GM20000 (cell line): Measurements from ENCODE around the gene UAP1L1.

Experiments used
- DNase-seq: peaks from one replicate; pipeline ENCODE4 v3.0.0; 2012; ENCODE audit warnings: low spot score
- TF ChIP-seq, protein P1 (sequence below): IDR thresholded peaks from 2 replicates; pipeline ENCODE4 v1.5.1; 2012; ENCODE audit warnings: mild to moderate bottlenecking, control low read depth; ENCODE audit errors: extremely low read depth, missing control alignments

The UAP1L1 gene

DNA sequence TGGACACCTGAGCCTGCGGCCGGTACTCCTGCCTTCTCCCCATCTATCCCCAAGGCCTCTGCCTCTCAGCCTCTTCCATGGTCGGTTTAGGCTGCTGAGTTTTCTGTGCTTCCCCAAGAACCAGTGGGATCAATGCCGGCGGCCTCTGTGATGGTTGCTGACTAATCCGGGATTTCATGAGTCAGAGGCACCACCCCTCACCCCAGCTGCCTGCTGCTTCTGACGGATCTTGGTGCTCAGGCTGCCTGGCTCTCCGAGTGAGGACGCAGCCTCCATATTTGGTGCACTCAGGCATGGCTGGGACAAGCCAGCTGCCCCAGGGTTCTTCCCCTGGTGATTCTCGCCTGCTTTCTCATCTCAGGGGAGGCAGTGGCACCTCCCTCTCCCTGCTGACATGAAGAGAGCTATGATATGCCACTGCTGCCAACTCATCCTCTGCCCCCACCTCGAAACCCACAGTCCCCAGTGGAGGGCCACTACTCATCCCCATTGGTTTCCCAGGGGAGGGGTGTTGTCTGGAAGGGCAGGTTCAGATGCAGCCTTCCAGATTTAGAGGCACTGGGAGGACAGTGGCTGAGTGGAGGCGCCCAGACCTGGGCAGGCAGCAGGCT, 6.2 kb downstream of the UAP1L1 start:
- DNase-seq: peak; percentile 35

DNA sequence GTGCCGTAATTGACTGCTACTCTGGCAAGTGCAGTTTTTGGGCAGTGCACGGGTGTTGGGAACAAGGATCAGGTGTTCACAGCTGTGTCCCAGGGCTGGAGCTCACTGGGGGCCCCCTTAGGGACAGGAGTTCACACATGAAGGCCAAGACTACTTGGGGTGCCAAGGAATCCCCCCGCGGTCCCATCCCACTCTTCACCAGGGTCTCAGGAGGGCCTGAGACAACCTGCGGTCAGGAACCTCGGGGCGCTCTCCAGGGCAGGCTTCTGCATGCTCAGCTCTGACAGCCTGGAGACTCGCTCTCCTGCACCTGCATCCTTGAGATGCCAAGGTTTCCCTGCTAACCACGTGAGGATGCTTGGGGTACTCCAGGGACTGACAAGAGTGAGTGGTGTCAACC, 7.2 kb downstream of the UAP1L1 start:
- TF ChIP-seq, protein P1, sequence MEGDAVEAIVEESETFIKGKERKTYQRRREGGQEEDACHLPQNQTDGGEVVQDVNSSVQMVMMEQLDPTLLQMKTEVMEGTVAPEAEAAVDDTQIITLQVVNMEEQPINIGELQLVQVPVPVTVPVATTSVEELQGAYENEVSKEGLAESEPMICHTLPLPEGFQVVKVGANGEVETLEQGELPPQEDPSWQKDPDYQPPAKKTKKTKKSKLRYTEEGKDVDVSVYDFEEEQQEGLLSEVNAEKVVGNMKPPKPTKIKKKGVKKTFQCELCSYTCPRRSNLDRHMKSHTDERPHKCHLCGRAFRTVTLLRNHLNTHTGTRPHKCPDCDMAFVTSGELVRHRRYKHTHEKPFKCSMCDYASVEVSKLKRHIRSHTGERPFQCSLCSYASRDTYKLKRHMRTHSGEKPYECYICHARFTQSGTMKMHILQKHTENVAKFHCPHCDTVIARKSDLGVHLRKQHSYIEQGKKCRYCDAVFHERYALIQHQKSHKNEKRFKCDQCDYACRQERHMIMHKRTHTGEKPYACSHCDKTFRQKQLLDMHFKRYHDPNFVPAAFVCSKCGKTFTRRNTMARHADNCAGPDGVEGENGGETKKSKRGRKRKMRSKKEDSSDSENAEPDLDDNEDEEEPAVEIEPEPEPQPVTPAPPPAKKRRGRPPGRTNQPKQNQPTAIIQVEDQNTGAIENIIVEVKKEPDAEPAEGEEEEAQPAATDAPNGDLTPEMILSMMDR: no peak
- DNase-seq: no peak

More for the DNA sequence above, 6.2 kb downstream of the UAP1L1 start:
- TF ChIP-seq, protein P1: no peak

DNA sequence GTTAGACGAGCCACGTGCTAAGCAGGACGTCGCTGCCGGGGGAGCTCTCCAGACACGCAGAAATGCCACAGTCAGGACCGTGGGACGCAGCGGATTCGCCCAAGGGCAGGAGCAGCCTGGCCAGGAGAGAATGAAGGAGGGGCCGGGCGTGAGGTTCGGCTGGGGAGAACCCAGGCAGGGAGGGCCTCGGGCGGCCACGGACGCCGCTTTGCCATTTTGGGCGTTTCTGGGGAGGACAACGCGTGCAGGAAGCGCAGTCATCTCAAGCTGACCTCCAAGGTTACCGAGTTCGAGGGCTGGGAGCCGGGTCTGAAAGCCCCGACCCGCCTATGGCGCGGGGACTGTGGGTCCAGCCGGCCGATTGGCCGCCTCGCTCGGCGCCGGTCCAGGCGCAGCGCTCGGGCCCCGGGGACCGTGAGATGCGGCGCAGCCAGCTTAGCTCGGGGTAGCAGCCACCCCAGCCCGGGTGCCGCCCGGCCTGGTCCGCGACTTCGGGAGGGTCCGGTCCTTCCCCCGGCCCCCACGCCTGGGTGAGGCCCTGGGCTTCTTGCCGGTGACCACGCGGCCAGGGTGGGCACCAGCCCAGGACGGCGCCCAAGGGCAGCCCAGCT, 8.7 kb downstream of the UAP1L1 start:
- TF ChIP-seq, protein P1: no peak
- peak; percentile 54 for DNase-seq

- TF ChIP-seq, protein P1: no peak
- peak; percentile 99 for DNase-seq
Measured at GRCh38 chr9:137086531-137087408, 9.5 kb downstream of the UAP1L1 start, which contains the start of gene MAN1B1. Gene MAN1B1, plus strand, starts transcription at chr9:137086985. Its CDS starts 15 bp downstream, at chr9:137087000.

DNA sequence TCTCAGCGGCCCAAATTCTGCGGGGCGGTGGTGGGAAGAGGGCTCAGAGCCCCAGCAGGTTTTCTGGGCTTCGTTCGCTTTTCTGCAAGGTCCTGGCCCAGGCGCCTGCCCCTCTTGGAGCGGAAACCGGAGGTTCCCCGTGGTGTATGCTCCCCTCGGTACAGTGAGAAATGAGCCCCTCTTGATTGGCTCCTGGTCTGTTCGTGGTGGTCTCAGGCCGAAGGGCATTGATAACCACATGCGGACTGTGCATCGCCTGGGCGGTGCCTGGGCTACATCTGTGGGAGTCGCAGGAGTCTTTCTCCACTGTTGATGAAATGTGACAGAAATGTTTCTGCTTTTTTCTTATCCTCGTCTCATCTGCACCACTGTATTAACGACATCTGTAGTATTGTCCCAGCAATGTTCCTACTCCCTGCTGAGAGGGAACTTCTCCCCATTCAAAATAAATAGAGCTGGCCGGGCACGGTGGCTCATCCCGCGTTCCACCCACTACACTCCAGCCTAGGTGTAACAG, 10.2 kb downstream of the UAP1L1 start:
- DNase-seq: no peak
- TF ChIP-seq, protein P1: no peak

DNA sequence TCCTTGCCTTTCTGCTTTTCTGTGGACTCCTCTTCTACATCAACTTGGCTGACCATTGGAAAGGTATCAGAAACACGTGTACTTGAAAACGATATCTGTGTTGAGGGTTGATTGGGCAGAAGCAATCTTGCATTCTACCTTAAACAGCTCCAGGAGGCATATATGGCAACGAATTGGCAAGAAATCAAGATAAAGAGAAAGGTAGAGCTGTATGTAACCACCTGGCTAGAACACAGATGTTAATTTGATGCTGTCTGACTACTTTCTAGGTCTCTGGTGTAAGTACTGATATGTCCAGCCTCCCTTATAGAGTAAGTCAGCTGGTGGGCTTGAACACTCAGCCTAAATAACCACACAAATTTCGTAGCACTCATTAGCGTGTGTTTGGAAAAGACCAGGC, 10.8 kb downstream of the UAP1L1 start:
- no peak for DNase-seq
- TF ChIP-seq, protein P1: no peak
